Measurements from ENCODE around the gene CALCR.
"Not testable (repeated sequence)": the region's sequence is repeated elsewhere in the genome, so short reads cannot be mapped to it uniquely, and the experiment has no call there.

The CALCR gene

DNA sequence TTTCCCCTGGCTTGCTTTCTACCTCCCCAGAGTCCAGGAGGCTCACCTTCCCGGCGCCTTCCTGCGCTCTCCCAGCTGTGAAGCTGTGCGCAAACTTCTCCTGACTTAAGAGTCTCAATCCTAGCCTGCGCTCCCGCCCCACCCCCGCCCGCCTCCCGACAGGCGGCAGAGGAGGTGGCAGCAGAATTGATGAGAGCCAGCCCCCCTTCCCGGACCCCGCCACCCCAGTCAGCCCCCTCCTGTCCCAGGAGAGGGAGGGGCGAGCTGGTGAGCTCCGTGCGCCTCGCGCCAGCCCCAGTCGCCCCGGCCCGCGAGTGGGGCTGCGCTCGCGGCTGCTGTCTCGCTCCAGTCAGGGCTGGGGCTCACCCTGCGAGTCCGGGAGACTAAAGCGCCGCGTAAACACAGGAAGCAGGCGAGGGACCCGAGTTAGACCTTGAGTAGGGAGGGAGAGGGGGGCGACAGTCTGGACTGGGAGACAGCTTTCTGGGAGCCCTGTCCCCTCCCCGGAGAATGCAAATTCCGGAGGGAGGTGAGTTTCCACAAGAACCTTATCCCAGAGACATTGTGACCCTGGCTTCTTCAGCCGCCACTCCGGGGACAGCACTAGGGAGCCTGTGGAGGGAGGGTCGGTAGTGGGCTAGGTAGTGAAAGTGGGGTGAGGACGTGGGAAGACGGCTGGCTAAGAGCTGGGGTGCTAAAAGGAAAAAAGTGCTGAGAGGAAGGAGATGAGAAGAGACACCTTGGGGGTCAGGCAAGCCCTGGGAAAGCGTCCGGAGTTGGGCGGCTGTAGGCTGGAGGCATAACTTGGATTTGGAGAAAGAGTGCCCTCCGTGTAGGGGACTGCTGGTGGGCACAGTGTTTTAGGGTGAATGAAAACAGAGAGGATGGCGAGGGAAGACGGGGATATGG is at the start of gene CALCR:
Gene CALCR (minus strand): TSS at position 79 of the 909 bp plus-strand sequence. CDS start 87,743 bp downstream, outside the sequence.
- no peak for DNase-seq

DNA sequence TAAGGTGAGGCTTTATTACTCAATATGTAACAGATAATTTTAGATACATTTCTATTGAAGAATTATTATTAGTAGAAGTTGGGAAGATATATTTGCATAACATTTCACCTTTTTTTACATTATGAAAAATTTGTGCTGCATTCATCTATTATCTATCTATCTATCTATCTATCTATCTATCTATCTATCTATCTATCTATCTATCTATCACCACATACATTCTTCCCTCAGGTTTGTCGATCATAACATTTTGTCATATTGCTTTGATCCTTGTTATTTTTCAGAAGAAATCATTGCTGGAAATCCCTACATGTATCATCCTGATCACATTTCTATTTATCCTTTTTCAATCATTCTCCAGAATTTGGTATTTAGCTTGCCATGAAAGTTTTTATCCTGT is 49.3 kb upstream of the CALCR start:
- no peak for DNase-seq

DNA sequence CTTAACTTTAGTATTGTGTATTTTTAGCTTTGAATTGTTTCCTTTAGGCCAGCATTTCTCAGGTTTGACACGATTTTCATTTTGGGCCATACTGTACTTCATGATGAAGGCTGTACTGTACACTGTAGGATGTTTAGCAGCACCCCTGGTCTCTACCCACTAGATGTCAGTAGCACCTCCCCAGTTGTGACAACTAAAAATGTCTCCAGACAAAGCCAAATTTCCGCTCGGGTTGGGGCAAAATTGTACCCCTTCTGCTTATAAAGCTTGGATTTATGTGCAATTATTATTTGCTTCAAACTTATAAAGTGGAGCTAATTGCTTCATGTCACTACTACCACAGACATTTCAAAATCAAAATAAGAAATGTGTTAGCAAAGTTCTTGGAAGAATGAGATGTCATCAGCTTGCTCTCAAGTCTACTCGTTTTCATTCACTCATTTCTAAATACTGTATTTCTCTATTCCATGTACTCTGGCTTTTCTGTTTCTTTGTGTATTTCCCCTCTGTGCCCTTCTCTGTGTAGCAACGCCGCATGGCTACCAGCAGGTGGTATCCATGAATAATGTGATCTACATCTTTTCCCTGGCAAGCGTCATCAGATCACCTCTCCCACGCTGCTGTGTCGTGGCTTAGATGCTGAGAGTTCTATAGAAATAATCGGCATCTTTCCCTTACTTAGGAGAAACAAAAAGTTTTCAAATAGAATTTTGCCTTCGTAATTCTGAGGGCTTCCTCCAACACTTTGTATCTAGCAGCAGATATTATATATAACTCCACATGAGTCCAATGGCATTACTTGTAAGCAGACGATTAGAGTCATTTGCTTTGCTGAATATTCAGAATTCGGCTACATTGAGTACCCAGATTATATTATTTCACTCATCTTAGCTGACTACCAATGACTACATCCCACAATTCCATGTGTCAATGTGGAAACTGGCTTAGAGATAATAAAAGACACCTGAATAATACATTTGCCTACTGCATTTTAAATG is 47.8 kb upstream of the CALCR start:
- DNase-seq: no peak

DNA sequence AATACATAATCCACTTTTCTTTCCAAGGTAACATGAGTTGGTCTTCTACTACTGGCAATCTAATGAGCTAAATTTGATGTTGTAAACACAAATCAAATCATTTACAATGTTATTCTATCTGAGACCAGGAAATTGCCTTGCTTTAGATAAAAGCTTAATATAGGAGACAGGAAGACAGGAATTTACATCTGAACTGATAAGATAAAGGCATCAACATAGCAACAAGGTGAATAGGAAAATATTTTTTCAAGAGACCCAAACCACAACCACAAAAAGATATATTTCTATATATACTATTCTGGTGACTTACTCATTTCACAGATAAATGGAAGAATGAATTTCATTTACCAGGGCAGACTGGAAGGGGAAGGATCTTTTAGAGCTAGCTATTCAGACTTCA is 46.3 kb upstream of the CALCR start:
- DNase-seq: no peak

DNA sequence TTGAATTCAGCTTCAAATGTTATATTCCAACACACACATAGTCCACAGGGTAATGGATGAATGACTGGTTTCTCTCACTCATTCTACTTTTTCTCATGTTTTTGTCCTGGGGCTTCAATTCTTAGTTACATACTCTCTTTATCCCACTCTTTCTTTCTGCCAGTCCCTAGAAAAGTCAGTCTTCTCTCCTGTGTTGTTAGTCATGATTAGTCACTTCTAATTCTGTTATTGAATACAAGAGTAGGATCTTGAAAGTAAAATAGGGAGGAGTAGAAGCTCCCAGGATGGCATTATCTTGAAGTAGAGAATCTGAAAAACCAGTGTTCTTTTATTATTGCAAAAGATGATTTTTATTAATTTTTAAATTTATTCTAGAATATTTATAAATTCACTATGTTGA is 45.5 kb upstream of the CALCR start:
- DNase-seq: no peak

DNA sequence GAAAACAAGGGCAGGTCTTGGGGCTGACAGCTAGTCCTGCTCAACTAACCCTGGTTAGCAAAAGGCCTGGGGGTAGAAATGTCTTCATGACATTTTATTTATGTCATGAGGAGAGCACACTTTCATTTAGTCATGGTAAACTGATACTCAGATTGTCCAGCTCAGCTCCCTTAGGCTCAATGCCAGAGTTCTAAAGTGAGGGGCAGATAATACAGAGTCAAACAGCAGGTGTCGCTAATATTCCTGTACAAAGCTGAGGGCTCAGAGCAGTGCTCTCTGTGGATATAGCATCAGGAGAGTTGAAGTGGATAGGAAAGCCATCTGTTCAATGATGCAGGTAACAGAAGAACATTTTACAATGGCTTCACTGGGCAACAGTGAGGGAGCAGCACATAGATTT is 26.8 kb upstream of the CALCR start:
- DNase-seq: no peak

DNA sequence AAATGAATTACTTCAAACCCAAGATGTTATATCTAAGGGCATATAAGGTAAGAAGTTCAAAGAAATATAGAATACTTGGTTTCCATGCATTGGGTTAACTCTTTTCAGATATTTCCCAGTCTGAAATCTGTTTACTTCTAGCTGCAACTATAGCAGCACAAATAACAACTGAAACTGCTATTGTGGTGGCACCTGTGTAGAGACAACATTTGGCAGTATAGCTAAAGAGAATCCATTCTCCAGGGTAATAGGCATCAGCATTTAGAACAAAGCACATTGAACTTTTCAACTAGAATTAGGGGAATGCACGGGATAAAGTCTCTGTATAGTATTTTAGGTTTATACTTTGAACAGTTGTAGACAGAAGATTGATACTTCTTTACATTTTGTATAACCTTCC is 19.7 kb upstream of the CALCR start:
- DNase-seq: no peak

DNA sequence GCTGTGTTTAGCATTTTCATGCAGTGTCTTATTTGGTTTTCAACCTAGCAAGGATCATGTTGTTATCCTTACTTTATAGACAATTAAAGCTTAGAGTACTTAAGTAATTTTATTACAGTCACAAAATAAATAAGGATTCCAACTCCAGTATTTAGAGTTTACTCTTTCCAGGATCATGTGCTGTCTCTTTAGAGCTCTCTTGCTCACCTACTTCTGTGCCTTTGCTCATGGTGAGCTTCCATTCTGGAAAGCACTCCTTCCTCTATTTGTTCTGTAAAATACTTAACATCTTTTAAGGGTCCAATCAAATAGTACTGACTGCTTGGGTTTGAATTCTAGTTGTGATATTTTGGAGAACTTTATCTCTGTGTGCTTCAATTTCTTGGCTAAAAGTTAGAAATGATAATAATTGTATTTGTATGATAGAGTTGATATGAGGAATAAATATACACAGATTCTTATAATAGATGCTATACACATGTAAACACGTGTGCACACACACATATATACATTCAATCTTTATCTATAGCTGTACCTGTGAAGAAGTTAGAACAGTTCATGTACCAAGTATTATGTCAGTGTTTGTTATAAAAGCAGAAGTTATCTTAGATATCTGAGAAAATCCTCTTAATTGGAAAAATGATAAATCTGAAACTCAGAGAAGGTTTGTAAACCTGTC is 18.2 kb upstream of the CALCR start:
- DNase-seq: no peak

DNA sequence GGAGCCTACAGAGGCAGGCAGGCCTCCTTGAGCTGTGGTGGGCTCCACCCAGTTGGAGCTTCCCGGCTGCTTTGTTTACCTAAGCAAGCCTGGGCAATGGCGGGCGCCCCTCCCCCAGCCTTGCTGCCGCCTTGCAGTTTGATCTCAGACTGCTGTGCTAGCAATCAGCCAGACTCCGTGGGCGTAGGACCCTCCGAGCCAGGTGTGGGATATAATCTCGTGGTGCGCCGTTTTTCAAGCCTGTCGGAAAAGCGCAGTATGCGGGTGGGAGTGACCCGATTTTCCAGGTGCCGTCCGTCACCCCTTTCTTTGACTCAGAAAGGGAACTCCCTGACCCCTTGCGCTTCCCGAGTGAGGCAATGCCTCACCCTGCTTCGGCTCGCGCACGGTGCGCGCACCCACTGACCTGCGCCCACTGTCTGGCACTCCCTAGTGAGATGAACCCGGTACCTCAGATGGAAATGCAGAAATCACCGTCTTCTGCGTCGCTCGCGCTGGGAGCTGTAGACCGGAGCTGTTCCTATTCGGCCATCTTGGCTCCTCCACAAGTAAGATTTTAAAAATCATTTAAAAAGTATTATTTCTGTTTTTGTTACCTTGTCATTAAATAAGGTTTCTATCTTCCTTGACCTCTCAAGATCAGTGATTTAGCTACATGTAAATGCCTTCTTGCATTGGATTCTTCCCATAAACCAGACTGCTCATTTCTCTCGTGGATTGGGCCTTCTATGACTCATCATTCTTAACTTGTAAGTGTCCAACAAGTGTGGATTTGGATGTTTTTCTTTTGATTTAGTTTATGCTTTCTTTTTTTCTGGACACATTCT is 16.9 kb upstream of the CALCR start:
- not testable (repeated sequence) for DNase-seq

DNA sequence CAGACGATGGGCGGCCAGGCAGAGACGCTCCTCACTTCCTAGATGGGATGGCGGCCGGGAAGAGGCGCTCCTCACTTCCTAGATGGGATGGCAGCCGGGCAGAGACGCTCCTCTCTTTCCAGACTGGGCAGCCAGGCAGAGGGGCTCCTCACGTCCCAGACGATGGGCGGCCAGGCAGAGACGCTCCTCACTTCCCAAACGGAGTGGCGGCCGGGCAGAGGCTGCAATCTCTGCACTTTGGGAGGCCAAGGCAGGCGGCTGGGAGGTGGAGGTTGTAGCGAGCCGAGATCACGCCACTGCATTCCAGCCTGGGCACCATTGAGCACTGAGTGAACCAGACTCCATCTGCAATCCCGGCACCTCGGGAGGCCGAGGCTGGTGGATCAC is 11.9 kb upstream of the CALCR start:
- DNase-seq: not testable (repeated sequence)

DNA sequence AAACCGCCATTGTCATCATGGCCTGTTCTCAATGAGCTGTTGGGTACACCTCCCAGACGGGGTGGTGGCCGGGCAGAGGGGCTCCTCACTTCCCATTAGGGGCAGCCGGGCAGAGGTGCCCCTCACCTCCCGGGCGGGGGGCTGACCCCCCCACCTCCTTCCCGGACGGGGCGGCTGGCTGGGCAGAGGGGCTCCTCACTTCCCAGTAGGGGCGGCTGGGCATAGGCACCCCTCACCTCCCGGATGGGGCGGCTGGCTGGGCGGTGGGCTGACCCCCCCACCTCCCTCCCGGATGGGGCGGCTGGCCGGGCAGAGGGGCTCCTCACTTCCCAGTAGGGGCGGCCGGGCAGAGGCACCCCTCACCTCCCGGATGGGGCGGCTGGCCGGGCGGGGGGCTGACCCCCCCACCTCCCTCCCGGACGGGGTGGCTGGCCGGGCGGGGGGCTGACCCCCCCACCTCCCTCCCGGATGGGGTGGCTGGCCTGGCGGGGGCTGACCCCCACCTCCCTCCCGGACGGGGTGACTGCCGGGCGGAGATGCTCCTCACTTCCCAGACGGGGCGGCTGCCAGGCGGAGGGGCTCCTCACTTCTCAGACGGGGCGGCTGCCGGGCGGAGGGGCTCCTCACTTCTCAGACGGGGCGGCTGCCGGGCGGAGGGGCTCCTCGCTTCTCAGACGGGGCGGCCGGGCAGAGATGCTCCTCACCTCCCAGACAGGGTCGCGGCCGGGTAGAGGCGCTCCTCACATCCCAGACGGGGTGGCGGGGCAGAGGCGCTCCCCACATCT is 11.4 kb upstream of the CALCR start:
- DNase-seq: not testable (repeated sequence)

DNA sequence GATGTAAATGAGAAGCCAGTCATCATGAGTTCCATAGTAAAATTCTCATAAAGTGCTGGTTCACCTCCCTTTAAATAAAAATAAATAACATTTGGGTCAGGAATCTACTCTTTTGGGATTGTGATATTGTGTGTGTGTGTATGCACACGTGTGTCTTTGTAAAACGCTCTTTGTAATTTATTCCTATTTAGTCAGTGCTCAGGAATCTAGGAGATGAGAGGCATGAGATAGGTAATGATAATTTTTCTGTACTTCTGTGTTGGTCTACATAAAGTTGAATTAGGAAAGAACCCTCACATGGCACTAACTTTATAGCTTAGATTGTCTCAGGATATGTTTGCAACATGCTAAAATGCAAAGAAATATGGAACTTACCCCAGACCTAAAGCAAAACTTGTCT is 4.9 kb upstream of the CALCR start:
- DNase-seq: no peak

DNA sequence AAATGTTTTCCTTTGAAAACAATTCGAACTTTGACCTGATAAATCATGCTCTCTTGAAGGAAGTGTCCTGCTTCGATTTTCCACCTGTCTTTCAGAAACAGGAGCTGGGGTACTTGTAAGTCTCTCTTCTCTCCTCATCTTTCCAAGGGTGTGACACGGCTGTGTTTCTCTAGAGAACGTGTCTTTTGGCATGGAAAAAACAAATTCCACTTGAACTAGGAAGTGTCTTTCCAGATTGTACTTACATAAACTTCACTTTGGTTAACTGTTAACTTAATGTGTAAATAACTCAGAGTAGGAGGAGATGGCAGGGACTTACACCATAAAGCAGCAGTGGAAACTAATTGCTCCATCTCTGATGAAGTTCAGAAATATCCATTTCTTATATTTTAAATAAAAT is 4.2 kb upstream of the CALCR start:
- no peak for DNase-seq

DNA sequence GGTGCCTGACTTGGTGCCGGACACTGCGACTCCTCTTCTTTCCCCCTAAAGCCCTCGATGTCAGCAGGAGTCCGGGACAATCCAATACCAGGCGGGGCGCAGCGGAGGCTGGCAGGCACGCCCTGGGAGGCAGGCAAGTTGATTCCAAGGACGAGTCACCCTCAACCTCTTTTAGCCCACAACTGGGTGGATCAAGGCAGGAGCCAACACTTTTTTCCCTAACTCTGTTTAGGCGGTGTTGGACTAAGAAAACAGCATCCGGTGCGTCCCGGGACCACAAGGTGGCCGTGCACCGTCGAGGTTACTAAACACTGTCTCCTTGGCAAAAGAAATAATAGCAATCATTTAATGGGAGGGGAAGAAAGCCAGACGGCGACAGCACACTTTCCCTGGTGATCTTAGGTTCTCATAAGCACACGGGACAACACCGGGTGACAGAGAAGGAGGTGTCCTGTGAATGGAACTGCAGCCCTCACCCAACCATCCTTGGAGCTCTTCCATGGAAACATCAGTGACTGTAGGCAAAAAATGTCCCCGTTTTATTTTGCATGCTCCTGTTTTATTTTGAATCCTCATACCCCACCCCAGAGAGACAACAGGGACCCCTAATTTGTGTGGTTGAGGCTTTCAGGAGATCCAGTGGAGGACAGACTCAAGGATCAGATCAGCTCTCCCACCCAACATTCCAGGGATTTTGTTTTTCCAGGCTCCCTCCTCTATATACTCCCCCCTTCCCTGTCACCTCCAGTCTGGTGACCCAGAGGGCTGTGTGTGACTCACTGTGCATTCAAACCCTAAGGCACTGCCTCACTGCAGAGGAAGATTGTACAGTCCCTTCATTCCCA is 1.3 kb upstream of the CALCR start:
- no peak for DNase-seq

DNA sequence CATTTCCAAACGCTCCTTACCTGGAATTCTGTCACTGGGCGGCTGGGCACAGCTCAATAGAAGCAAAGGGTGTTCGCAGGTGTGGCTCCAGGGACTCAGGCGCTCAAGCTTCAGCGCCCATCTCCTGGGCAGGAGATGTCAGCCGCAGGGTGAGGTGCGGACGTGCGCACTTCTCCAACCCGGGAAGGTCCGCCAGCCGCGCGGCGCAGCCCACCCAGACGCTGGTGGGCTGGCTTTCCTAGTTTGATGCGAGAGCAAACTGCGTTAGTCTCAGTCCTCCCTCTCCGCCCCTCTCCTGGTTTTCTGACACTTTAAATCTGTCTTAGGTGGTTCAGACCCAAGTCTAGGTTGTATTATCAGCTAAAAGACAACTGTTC is 267 bp downstream of the CALCR start:
- DNase-seq: no peak

DNA sequence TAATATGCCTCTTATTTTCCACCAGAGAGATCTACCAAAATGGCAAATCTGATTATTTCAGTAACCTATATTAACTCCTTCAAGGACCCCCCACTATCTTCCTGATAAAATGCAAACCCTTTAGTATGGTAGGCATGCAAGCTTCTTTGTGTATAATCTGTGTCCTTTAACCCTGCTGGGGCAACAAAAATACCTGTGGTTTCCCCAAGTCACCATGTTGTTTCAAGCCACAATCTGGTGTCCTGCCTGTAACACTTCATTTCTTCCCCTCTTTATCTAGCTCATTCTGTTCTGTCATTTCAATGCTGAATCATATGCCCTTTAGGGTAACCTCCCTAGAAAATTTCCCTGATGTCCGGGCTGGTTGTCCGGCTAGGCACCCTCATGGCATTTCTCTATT is 5.3 kb downstream of the CALCR start:
- DNase-seq: no peak

DNA sequence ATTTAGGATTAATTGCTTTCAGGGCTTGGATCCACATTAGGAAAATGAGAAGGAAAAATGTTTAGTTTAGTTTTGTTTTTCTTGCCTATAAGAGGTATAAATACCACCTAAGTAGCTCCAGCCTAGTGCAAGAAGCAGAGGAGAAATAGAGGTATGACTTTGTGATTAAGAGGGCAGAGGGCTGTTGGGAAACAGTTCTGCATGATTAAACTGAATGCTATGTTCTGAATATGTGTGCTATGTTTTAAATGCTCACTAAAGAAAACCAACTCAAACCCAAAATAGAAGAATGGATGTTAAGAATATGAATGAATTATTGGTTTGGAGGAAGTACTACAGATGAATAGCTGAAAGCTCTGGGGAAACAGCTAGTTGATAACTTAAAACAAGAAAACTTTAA is 7.6 kb downstream of the CALCR start:
- no peak for DNase-seq

DNA sequence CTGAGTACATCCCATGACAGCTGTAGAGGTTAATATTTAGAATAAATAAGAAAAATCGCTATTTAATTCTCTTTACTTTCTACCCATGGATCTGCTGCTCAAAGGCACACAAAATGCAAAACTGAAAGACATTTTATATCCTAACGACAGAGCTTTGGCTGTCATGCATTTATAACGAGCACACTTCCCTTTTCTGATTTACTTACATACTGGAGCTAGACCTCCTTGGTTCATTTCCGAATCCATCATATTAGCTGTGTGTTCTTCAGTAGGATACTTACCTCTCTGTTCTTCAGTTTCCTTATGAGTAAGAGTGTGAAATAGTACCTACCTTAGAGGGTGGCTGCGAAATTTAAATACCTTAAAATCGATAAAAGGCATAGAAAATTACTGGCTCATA is 10.9 kb downstream of the CALCR start:
- no peak for DNase-seq

DNA sequence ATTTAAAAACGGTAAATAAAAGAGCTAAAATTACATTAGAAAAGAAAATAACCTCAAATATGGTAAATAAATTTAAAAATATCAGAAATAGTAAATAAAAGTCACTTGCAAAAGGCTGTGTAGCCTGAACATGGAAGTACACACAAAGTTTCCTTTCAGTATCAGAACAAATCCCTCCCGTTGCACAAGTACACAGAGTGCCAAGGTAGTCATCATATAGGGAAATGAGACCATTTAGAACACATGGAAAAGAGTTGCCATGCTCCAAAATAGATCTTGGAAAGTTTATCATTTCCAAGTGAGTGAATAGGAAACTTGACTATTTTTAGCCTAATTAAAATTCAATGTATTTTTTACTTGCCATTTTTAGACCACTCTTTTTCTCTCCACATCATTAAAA is 11.6 kb downstream of the CALCR start:
- no peak for DNase-seq

DNA sequence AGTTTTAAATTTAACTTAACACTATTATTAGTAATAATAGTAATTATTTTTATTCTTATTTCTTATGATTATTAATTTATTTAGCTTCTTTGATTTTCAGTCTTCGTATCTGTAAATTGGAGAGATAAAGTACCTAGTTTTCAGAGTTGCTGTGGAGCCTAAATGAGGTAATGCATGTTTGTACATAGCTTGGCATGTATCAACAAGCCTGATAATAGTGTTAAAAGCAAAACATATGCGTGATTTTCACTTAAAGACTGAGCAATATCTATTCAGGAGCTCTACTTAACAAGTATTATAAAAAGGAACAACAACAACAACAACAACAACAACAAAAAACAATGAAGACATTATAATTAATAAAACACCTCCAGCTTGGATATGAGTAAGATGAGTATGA is 12.4 kb downstream of the CALCR start:
- no peak for DNase-seq

Data from CD4-positive, alpha-beta T cell treated with Interleukin-17A for 4 hours (primary cell).